A549 treated with CORT108297 at 1 μM for 4 hours (cell line): ENCODE data around the gene CARD14. TPM values are rescaled to one million over a fixed set of nuclear protein-coding genes. Genes with fewer than 3 reads are reported as not detected.

ENCODE experiments used
- total RNA-seq: library from RNA; stranded (reverse); fragments of 200-300 nt; extraction: Qiagen RNA extraction; gene quantifications from 5 replicates; pipeline ENCODE4 v1.2.3, GENCODE V29; 2022

CARD14 gene
- total RNA-seq = 0.06 to 0.27 TPM (median 0.13 TPM) in 5 replicates

GRCh38 chr17:80169784-80170500, at the start of gene CARD14:
Gene CARD14, plus strand, starts transcription at chr17:80170030. Its CDS starts 11,409 bp downstream, at chr17:80181439.

GRCh38 chr17:80147035-80147822, 22.6 kb upstream of the CARD14 start, which contains the start of gene EIF4A3:
Gene EIF4A3, minus strand, starts transcription at chr17:80147128. Its CDS starts 167 bp downstream, at chr17:80146961.

GRCh38 chr17:80220054-80220735, 50.4 kb downstream of the CARD14 start, which contains the start of the genes SGSH and SLC26A11:
Gene SGSH, minus strand, starts transcription at chr17:80220333. Its CDS starts 20 bp downstream, at chr17:80220313.
Gene SLC26A11, plus strand, starts transcription at chr17:80220427. Its CDS starts 1,134 bp downstream, at chr17:80221561.

Other genes with a start within 250 kb of the CARD14 start
- gene TBC1D16, start 134.2 kb upstream of the CARD14 start, total RNA-seq = 6.0 to 11.2 TPM (median 8.9 TPM) in 5 replicates
- 5.2 to 7.3 TPM (median 5.8 TPM) in 5 replicates for gene CCDC40, start 133.4 kb upstream of the CARD14 start, total RNA-seq
- 45.0 to 63.0 TPM (median 58.2 TPM) in 5 replicates for gene GAA, start 68.4 kb upstream of the CARD14 start, total RNA-seq
- gene EIF4A3, start 22.9 kb upstream of the CARD14 start, total RNA-seq = 198 to 217 TPM (median 211 TPM) in 5 replicates
- gene SGSH, start 50.3 kb downstream of the CARD14 start, total RNA-seq = 16.1 to 28.5 TPM (median 25.6 TPM) in 5 replicates
- gene SLC26A11, start 50.4 kb downstream of the CARD14 start, total RNA-seq = 12.2 to 18.4 TPM (median 15.9 TPM) in 5 replicates
- 65.9 to 69.1 TPM (median 67.5 TPM) in 5 replicates for gene RNF213, start 90.8 kb downstream of the CARD14 start, total RNA-seq
- gene ENDOV, start 245.1 kb downstream of the CARD14 start, total RNA-seq = 38.6 to 53.3 TPM (median 52.5 TPM) in 5 replicates